CD4-positive, alpha-beta T cell treated with Interleukin-10 for 1 hour (primary cell): ENCODE data around the gene ATP4A.

Source experiments
- DNase-seq: peaks from one replicate; pipeline ENCODE4 v3.0.0-alpha.2; 2020

ATP4A gene

GRCh38 chr19:35565016-35565856 lies 1.8 kb upstream of the ATP4A start:
- no peak for DNase-seq

- DNase-seq = no peak
Measured at GRCh38 chr19:35562776-35563175, 682 bp downstream of the ATP4A start.

- DNase-seq = no peak
Measured at GRCh38 chr19:35562336-35562735, 1.1 kb downstream of the ATP4A start.

- no peak for DNase-seq
Measured at GRCh38 chr19:35561436-35561835, 2.0 kb downstream of the ATP4A start.

- no peak for DNase-seq
Measured at GRCh38 chr19:35560677-35561076, 2.8 kb downstream of the ATP4A start.

- no peak for DNase-seq
Measured at GRCh38 chr19:35560271-35560670, 3.2 kb downstream of the ATP4A start.

- DNase-seq = no peak
Measured at GRCh38 chr19:35559781-35560180, 3.7 kb downstream of the ATP4A start.

- no peak for DNase-seq
Measured at GRCh38 chr19:35559281-35559659, 4.2 kb downstream of the ATP4A start.

- no peak for DNase-seq
Measured at GRCh38 chr19:35558400-35559280, 4.8 kb downstream of the ATP4A start.

GRCh38 chr19:35557539-35558399 lies 5.7 kb downstream of the ATP4A start:
- DNase-seq = peak; percentile 59

- DNase-seq = no peak
Measured at GRCh38 chr19:35556846-35557538, 6.5 kb downstream of the ATP4A start.

GRCh38 chr19:35556025-35556590 lies 7.3 kb downstream of the ATP4A start:
- no peak for DNase-seq

- no peak for DNase-seq
Measured at GRCh38 chr19:35555301-35556005, 8.0 kb downstream of the ATP4A start.

- DNase-seq = no peak
Measured at GRCh38 chr19:35554076-35554475, 9.4 kb downstream of the ATP4A start.

- no peak for DNase-seq
Measured at GRCh38 chr19:35553385-35554000, 10.0 kb downstream of the ATP4A start.

- no peak for DNase-seq
Measured at GRCh38 chr19:35552534-35553384, 10.7 kb downstream of the ATP4A start.

- DNase-seq = no peak
Measured at GRCh38 chr19:35551091-35551810, 12.2 kb downstream of the ATP4A start.

- no peak for DNase-seq
Measured at GRCh38 chr19:35549879-35550523, 13.5 kb downstream of the ATP4A start.
